Activated CD4-positive, alpha-beta T cell treated with anti-CD3 and anti-CD28 coated beads for 1 hour (primary cell): ENCODE results near the gene TRIO.

Source experiments
- DNase-seq: peaks from one replicate; pipeline ENCODE4 v3.0.0-alpha.2; 2020

Gene TRIO

GRCh38 chr5:14123974-14124482 lies 19.1 kb upstream of the TRIO start:
- no peak for DNase-seq

DNA sequence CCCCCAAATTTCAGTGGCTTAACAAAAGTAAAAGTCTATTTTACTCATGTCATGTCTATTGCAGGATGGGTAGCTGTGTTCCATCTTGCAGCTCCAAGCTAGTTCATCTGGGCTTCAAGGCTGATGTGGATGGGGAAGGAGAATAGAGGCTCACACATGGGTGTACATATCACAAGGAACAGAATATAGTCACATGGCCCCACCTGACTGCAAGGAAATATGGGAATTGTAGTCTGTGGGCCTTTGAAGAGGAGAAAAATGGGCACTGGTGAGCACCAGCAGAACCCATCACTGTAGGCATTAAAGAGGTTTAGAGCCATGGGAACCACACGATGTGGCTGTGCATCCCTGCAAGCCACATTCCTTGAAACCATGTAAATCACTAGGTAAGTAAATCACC lies 17.9 kb upstream of the TRIO start:
- no peak for DNase-seq

DNA sequence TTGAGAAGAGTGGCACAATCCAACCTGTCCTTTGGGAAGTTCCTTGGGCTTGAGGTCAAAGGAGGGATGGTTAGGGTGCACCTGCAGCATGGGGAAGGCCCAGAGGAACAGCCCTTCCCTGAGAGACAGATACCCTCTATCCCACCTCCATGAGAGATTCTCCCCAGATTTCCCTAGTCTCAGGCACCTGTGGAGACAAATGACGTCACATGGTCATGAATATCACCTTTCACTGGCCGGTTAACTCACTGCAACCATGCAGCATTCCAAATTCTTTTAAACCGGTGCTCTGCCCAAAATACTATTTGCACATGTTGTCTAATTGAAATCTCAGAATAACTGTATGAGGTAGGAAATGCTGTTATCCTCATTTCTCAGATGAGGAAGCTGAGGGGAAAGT lies 15.6 kb upstream of the TRIO start:
- DNase-seq: no peak

- no peak for DNase-seq
Measured at GRCh38 chr5:14128079-14128478, 15.1 kb upstream of the TRIO start.

DNA sequence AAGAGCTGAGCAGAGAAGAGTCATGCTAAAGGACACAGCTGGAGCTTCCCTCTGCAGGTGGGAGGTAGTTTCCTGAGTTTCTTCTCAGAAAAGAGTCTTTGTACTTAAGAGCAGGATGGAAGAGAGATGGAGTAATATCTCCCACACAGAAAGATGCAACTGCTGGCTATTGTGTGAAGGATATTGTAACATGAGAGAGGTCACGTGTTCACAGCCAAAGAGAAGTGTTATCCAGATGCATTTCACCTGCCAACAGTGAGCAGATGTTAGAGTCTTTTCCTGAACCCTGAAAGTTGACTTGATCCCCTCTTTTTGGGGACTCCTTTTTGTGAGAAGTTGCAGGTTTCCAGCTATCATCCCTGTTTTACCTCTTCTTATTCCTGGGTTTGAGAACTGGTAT lies 14.0 kb upstream of the TRIO start:
- DNase-seq: no peak

GRCh38 chr5:14131855-14132503 lies 11.2 kb upstream of the TRIO start:
- DNase-seq: no peak

DNA sequence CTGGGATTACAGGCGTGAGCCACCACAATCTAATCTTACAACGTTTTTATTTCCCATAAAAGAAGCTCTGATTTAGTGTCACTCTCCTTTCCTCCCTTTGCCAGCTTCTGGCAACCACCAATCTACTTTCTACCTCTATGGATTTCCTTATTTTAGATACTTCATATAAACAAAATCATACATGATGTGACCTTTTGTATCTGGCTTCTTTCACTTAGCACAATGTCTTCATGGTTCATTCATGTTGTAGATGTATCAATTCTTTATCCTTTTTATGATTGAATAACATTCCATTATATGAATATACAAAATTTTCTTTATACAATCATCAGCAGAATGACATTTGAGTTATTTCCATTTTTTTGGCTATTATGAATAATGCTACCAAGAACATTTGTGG lies 9.7 kb upstream of the TRIO start:
- no peak for DNase-seq

GRCh38 chr5:14134083-14134482 lies 9.1 kb upstream of the TRIO start:
- no peak for DNase-seq

GRCh38 chr5:14134771-14135170 lies 8.4 kb upstream of the TRIO start:
- DNase-seq: no peak

DNA sequence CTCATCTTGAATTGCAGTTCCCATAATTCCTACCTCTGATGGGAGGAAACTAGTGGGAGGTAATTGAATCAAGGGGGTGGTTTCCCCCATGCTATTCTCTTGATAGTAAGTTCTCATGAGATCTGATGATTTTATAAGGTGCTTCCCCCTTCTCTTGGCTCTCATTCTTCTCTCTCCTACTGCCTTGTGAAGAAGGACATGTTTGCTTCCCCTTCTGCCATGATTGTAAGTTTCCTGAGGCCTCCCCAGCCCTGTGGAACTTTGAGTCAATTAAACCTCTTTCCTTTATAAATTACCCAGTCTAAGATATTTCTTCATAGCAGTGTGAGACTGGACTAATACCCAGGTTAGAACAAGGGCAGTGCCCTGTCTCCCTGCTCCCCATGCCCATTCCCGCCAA lies 7.5 kb upstream of the TRIO start:
- no peak for DNase-seq

GRCh38 chr5:14136228-14136627 lies 6.9 kb upstream of the TRIO start:
- DNase-seq: no peak

DNA sequence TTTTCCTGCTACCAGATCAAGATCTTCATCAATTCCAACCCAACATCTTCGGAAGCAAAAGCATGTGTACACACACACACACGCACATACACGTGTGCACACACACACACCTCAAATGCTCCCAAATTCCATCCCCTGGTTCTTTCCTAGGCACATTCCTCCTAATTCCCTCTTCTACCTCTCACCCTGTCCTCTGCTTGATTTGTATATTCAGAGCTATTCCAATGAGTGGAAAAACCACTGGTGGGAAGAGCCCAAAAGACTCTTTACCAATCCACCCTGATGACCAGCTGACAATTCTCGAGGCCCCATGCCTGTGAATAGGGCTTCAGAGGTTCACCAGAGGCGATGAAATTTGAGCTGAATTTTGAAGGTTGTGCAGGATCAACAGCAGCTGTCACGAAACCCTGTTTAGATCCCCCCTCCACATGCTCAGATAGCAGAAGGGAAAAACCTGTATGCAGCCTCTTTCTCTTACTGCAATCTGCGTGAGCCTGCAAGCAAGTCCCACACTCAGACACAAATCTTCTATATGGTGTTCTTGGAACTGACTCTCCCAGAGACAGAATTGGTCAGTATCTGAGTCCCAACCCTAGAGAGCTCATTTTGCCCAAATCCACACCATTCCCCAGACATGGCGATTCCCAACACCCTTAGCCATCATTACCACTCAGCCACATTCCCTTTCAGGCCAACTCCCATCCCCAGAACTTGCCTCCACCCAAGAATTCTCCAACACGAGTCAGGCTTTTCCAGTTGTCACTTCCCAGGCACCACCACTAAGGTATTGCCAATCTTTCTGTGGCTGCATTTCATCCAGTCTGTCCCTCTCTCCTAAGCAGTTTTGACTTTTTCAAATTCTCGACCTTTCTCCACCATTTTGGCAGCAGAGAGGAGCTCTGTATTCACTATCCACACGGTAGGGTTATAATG lies 4.3 kb upstream of the TRIO start:
- DNase-seq: no peak

DNA sequence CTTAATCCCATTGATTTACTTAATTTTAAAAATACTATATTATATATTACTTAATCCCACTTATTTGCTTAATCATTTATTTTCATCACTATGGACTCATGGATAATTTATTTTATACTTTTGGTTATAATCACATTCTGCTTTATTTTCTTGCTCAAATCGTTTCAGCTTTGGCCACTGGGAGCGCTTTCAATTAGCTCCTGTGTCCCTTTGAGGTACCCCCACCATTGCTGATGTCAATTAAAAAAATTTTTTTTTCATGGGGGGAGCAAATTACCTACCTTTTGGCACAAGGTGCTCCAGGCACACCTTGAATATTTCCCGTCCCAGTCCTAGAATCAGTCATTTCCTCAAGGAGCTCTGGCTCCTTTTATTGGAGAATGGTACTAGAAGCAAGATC lies 1.4 kb upstream of the TRIO start:
- no peak for DNase-seq

DNA sequence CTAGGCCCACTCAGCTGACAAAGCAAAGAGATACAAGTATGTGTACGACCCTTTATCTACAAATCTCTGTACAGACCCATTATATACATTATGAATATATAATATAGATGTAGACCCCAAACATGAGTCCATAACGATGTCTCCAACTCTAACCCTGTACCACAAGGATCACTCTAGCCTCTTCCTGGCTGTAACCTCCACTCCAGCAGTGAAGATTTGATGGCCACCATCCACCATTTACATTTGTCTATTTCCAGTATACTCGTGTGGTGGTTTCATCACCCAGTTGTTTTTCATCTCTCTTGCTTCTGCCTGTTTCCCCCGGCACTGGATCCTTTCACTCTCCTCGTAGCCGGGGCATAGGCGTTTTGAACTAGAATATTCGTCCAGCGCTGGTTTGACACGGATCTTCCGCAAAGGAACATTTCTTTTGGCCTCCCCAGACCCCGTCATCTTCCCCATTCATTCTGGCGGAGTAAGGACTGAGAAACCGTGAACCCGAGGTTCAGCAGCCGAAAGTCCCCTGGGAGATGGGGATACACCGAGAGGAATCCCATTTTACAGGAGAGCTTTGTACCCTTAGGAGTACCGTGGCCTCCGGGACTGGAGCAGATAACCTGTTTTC lies 828 bp upstream of the TRIO start:
- DNase-seq: no peak

DNA sequence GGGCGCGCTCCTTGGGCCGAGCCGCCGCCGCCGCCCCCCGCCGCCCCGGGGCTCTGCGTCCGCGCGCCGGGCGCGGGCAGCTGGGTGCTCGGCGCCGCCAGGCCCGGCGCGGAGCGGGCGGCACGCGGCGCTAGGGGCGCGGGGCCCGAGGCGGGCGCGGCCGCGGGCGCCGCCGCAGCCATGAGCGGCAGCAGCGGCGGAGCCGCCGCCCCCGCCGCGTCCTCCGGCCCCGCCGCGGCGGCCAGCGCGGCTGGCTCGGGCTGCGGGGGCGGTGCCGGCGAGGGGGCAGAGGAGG lies 351 bp downstream of the TRIO start:
- DNase-seq: no peak

DNA sequence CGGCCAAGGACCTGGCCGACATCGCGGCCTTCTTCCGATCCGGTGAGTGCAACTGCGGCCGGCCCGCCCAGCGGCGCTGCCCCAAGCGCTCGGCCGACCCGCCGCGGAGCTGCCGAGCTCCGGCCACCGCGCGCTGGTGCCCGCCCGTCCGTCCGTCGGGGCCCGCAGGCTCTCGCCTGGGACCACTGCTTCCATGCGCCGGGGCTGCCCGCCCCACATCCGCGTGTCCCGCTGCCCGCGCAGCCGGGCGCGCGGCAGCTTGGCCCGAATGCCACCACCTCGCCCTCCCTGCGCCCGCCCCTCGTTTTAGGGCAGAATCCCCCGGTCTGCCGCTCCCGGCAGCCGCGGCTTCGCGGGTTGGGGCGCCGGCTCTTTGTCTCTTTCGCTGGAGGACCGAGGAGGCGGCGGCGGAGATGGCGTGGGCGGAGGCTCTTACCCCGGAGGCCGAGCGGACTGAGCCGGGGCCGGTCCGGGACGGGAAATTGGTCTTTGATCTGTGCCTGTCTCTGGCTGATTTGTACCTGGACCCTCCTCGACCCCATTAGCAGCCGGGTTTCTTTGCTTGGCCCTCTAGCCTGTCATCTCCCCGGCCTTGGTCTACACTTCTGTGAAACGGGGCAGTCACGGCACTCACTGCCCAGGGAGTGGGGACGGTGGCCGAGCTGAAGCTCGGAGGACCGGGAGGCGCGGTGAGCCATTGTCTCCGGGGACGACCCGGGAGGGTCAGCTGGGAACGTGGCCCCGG lies 871 bp downstream of the TRIO start:
- peak; percentile 8 for DNase-seq

GRCh38 chr5:14144586-14145434 lies 1.7 kb downstream of the TRIO start:
- DNase-seq: peak; percentile 8

DNA sequence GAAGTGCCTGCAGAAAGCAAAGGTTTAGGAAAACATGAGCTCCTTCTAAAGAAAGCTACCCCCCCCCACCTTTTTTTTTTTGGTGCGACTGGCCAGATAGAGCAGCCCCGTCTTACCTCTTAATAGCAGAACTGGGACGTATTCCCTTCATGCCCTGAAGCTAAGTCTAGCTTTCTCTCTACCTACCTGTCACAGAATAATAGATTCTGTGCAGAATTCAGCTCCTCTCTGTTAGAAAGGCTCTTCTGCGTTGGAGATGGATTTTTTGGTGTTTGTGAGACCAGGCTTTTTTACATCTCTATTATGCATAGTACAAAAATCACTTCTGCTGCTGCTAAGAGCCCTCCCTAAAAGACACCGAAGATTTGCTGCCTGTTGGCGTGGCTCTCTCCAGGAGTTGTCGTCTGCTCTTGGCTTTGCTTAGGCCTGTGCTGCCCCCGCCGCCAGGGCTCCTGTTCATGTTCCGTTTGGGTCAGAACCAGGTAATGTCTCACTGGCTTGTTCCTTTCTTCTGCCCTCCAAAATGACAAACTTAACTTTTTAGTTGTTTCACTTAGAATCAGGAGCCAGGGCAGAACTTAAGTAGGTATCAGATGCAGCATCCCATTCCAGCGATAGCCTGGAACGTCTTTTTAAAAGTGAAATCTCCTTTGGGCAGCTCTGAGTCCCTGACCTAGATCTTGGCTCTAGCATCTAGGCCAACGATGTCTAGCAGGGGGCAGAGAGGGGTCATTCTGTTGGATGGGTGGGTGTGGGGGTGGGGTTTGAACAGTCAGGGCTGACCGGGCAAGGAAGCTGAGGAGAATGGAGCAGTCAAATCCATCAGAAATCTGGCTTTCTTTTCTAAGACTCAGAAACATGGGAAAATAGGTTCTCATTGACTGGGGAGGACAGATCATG lies 2.5 kb downstream of the TRIO start:
- DNase-seq: no peak

DNA sequence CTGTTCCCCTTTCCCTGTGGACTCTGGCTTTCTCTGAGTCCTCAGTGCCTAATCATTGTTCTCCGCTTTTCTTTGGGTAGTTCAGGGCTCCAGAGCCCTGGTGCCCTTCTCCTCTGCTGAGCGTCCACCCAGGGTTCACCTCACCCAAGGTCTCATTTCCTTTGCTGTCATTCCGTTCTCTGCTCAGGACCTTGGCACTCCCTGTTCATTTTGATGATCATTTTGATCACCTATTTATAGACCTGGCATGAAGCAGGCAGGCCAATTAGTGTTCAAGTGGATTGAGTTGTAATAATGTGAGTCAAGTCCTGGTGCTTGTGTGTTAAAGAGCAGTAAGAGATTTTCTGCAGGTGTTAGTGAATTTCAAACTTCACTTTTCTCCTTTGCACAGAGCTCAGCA lies 3.6 kb downstream of the TRIO start:
- no peak for DNase-seq

- DNase-seq: no peak
Measured at GRCh38 chr5:14147210-14147609, 4.1 kb downstream of the TRIO start.

DNA sequence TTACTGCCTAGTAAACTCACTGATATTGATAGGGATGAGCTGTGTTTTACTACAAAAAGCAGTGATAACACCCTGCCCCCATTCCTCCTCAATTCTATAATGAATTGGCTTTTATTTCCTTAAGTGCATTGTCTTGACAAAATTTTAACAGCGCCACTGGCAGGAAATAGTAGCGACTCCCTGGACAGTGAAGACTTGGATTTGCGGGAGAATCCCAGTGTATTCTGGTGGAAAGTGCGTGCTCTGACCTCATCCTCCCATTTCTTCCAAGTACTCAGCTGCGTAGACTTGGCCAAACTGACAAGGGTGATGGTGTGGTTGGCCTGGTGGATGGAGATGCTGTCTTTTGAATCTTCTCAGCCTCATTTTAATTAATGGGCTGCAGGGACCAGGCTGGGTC lies 5.3 kb downstream of the TRIO start:
- no peak for DNase-seq
